HUES64 (cell line): Measurements from ENCODE around the gene ANKHD1.
A peak's percentile ranks its signal among the peaks of the same experiment; 100 is the strongest.

ENCODE experiments used
- H3K27ac ChIP-seq: 2 replicates; pipeline ENCODE4 v1.7.0; 2013; ENCODE audit warnings: low read depth, low read length, inconsistent platforms
- H3K27me3 ChIP-seq: 2 replicates; pipeline ENCODE4 v1.6.1; 2013; ENCODE audit warnings: mild to moderate bottlenecking, low read length; ENCODE audit not compliant: insufficient read depth
- H3K36me3 ChIP-seq: 2 replicates; pipeline ENCODE4 v1.6.1; 2013; ENCODE audit warnings: mild to moderate bottlenecking, low read length; ENCODE audit not compliant: insufficient read depth
- H3K4me1 ChIP-seq: 2 replicates; pipeline ENCODE4 v1.6.1; 2013; ENCODE audit warnings: mild to moderate bottlenecking, low read length, moderate library complexity; ENCODE audit not compliant: insufficient read depth
- H3K4me3 ChIP-seq: 2 replicates; pipeline ENCODE4 v1.5.1; 2013; ENCODE audit warnings: mild to moderate bottlenecking, low read length, moderate library complexity
- H3K9ac ChIP-seq: 2 replicates; pipeline ENCODE4 v1.6.1; 2013; ENCODE audit warnings: mild to moderate bottlenecking, low read depth, low read length
- H3K9me3 ChIP-seq: 2 replicates; pipeline ENCODE4 v1.6.1; 2013; ENCODE audit warnings: low read depth, low read length; ENCODE audit not compliant: insufficient read depth
- WGBS: fragments of 150-250, 120-280 bp; methylation state at CpG from one replicate; pipeline ENCODE4 v1.1.7; 2013; ENCODE audit warnings: missing lambda C conversion rate; 5-methylcytosine and 5-hydroxymethylcytosine counted together

Gene ANKHD1

DNA sequence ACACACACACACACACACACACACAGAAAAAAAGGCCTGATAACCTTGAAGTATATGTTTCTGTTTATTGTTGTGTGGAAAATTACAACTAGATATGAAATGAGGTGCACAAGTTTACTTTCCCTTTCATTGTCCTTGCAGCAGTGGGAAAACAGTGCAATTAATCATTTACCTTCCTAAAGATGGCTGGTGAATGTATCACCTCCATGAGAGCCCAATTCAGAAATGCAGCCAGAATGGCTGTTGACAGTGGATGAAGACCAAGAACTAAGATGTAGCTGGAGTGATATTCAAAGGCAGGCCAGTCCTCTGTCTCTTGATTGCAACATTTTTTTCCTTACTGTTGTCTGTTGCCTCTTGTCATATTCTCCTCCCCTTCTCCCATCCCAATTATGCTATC lies 96.3 kb downstream of the ANKHD1 start:
- Histone ChIP-seq H3K4me1 (no peaks in the 10 kb centered on the region), H3K9me3 (no peaks in the 10 kb centered on the region), H3K9ac (no peak overlapping the region), H3K4me3 (no peak overlapping the region), H3K36me3 (peaks cover 64% of the 10 kb centered on the region), H3K27ac (no peak overlapping the region), H3K27me3 (no peaks in the 10 kb centered on the region)

DNA sequence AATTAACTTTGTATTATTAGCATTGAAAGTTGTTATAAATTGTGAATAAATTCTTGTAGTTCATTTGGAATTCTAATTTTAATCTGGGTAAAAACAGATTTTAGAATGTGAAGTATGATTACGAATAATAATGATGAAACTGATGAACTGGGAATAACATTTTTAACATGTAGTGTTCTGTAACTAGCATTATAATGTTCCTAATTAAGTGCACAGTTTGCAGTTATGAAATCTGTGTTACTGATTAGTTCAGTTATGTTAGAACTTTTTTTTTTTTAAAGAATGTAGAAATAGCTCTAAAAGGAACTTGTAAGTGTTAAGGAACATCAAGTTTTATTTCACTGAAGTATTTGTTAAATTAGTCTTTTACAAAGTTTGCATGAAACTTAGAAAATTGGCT lies 97.0 kb downstream of the ANKHD1 start:
- H3K9me3 ChIP-seq = no peaks in the 10 kb centered on the region
- peaks cover 63% of the 10 kb centered on the region for H3K36me3 ChIP-seq
- 93% methylated on average over 1 of the region's 1 CpG for WGBS

DNA sequence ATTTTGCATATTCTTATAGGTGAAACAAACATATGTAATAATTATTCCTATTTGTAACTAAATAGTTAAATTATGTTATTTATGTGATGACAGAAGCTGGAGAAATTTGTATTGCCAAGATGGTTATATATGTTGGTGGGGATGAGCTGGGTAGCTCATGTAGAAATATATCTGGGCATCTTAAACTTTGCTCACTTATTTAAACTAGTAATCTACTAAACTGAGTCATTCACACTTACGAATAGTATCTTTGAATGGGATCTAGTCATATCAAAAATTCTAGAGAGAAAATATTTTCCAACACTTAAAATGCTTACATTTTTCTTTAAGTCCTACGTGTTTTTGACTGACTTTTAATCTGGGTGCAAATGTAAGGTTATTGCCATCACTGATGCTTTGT lies 101.2 kb downstream of the ANKHD1 start:
- Histone ChIP-seq H3K27me3 (no peaks in the 10 kb centered on the region), H3K36me3 (peaks cover 79% of the 10 kb centered on the region), H3K9ac (no peak overlapping the region), H3K4me3 (no peak overlapping the region), H3K4me1 (no peaks in the 10 kb centered on the region), H3K27ac (no peak overlapping the region), H3K9me3 (no peaks in the 10 kb centered on the region)
- WGBS = 100% methylated on average over 1 of the region's 2 CpGs

More for the DNA sequence above, 97.0 kb downstream of the ANKHD1 start:
- Histone ChIP-seq H3K4me3 (no peak overlapping the region), H3K4me1 (no peaks in the 10 kb centered on the region), H3K27me3 (no peaks in the 10 kb centered on the region), H3K9ac (no peak overlapping the region), H3K27ac (no peak overlapping the region)

DNA sequence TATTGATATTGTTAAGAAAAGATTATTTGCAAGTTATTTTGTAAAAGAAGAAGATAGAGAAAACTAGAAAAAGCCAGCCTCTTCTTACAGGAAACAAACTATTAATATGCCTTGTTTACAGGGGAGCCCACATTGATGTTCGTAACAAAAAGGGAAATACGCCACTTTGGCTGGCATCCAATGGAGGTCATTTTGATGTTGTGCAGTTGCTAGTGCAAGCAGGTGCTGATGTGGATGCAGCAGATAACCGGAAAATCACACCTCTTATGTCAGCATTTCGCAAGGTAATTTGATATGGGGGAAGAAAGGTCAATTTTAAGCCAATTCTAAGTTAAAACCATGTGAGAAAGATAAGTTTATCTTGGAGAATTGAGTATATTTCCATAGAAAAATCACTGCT lies 108.3 kb downstream of the ANKHD1 start:
- H3K9ac ChIP-seq = no peak overlapping the region
- H3K36me3 ChIP-seq = peaks cover 98% of the 10 kb centered on the region
- no peak overlapping the region for H3K4me3 ChIP-seq
- no peaks in the 10 kb centered on the region for H3K9me3 ChIP-seq
- H3K27ac ChIP-seq = no peak overlapping the region
- 94% methylated on average over 4 of the region's 4 CpGs for WGBS
- H3K4me1 ChIP-seq = no peaks in the 10 kb centered on the region
- no peaks in the 10 kb centered on the region for H3K27me3 ChIP-seq

DNA sequence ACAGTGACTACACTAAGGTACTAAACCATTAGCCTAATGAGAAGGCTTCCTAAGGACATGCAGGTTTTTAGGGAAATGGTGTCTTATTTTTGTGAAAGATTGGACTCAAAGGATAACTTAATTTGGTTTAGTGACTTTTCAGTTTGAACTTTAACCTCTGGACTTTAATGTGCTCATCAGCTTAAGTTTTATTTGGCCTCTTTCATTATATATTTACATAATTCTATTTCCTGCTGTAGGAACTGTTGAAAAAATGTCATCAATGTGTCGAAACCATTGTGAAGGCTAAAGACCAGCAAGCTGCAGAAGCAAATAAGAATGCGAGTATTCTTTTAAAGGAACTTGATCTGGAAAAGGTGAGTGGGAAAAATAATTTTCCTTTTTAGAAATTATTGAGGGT lies 111.5 kb downstream of the ANKHD1 start:
- WGBS = 96% methylated on average over 2 of the region's 2 CpGs
- Histone ChIP-seq H3K4me3 (no peak overlapping the region), H3K4me1 (no peaks in the 10 kb centered on the region), H3K27ac (no peak overlapping the region), H3K9me3 (no peaks in the 10 kb centered on the region), H3K36me3 (peaks cover 74% of the 10 kb centered on the region), H3K27me3 (no peaks in the 10 kb centered on the region), H3K9ac (no peak overlapping the region)

DNA sequence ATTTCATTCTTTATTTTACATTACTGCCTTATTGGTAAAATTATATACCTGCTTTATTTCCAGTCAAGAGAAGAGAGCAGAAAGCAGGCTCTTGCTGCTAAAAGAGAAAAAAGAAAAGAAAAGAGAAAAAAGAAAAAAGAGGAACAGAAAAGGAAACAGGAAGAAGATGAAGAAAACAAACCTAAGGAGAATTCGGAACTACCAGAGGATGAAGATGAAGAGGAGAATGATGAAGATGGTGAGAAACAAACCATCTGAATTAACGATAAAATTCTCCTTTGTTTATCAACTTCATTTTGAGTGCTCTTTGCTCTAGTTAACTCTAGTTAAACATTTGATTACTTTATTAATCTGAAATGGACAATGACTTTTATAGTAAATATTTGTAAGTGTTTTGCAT lies 122.4 kb downstream of the ANKHD1 start:
- Histone ChIP-seq H3K9ac (no peak overlapping the region), H3K4me3 (no peak overlapping the region), H3K4me1 (no peaks in the 10 kb centered on the region), H3K27ac (no peak overlapping the region), H3K27me3 (no peaks in the 10 kb centered on the region), H3K9me3 (no peaks in the 10 kb centered on the region), H3K36me3 (peaks cover 75% of the 10 kb centered on the region)
- WGBS = 89% methylated on average over 1 of the region's 2 CpGs

DNA sequence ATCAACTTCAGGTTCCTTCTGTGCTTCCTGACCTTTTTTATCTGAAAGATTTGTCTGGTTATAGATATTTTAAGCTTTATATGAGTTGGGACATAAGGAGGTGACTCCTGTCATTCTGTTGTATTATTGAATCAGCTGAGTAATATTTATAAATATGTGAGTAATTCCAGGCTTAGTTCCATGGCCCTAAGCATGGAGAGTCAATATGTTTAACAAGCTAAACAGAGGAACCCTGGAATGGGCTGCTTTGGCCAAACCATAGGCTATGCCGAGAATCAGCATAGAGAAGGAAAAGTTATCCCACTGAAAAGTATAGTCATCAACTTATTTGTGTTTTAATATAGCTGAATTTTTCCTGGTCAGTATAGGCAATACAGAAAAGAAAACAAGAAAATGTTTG lies 138.6 kb downstream of the ANKHD1 start:
- Histone ChIP-seq H3K36me3 (peaks cover 90% of the 10 kb centered on the region), H3K4me3 (no peak overlapping the region), H3K27ac (no peak overlapping the region), H3K9ac (no peak overlapping the region), H3K9me3 (no peaks in the 10 kb centered on the region), H3K4me1 (no peaks in the 10 kb centered on the region), H3K27me3 (no peaks in the 10 kb centered on the region)
- 86% methylated on average over 1 of the region's 1 CpG for WGBS

DNA sequence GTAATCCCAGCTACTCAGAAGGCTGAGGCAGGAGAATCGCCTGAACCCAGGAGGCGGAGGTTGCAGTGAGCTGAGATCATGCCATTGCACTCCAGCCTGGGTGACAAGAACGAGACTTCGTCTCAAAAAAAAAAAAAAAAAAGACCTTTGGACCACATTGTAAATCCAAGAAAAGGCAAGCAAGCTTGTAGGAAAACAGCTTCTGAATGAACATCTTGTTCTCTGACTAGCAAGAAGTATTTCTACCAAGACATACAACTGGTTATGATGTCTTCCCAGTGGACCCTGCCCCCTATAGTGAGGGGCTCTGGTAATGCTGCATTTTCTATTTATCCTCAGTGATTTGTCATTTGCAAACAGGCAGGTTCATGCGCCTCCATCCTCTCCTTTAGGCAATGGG lies 141.3 kb downstream of the ANKHD1 start:
- Histone ChIP-seq H3K27me3 (no peaks in the 10 kb centered on the region), H3K9me3 (no peaks in the 10 kb centered on the region), H3K4me1 (no peaks in the 10 kb centered on the region; the same call in 1 of the 2 replicates), H3K27ac (no peak overlapping the region), H3K36me3 (peaks cover 64% of the 10 kb centered on the region), H3K4me3 (no peak overlapping the region), H3K9ac (no peak overlapping the region)
- WGBS = 94% methylated on average over 5 of the region's 5 CpGs

DNA sequence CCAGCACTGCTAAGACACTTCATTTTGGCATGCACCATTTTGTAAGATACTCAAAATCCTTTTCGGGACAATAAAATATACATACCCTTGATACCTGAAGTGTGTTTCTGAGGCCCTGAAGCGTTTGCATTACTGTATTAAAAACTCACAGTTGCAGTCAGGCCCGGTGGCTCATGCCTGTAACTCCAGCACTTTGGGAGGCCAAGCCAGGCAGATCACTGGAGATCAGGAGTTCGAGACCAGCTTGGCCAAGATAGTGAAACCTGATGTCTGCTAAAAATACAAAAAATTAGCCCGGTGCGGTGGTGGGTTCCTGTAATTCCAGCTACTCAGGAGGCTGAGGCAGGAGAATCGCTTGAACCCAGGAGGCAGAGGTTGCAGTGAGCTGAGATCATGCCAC lies 143.4 kb downstream of the ANKHD1 start:
- H3K27me3 ChIP-seq = no peaks in the 10 kb centered on the region
- H3K9ac ChIP-seq = no peak overlapping the region
- no peak overlapping the region for H3K4me3 ChIP-seq
- H3K4me1 ChIP-seq = peaks cover 9% of the 10 kb centered on the region
- 95% methylated on average over 7 of the region's 7 CpGs for WGBS
- H3K36me3 ChIP-seq = peaks cover 55% of the 10 kb centered on the region
- no peak overlapping the region for H3K27ac ChIP-seq
- no peaks in the 10 kb centered on the region for H3K9me3 ChIP-seq

DNA sequence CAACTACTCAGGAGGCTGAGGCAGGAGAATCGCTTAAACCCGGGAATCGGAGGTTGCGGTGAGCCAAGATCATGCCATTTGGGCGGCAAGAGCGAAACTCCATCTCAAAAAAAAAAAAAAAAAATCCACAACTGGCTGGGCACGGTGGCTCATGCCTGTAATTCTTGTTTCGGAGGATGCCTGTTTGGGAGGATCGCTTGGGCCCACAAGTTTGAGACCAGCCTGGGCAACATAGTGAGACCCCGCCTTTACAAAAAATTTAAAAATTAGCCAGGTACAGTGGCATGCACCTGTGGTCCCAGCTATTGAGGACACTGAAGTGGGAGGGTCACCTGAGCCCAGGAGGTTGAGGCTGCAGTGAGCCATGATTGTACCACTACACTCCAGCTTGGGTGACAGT lies 144.0 kb downstream of the ANKHD1 start:
- no peak overlapping the region for H3K27ac ChIP-seq
- peaks cover 9% of the 10 kb centered on the region for H3K4me1 ChIP-seq
- 95% methylated on average over 10 of the region's 10 CpGs for WGBS
- no peaks in the 10 kb centered on the region for H3K9me3 ChIP-seq
- peaks cover 55% of the 10 kb centered on the region for H3K36me3 ChIP-seq
- no peak overlapping the region for H3K4me3 ChIP-seq
- H3K9ac ChIP-seq = no peak overlapping the region
- H3K27me3 ChIP-seq = no peaks in the 10 kb centered on the region

DNA sequence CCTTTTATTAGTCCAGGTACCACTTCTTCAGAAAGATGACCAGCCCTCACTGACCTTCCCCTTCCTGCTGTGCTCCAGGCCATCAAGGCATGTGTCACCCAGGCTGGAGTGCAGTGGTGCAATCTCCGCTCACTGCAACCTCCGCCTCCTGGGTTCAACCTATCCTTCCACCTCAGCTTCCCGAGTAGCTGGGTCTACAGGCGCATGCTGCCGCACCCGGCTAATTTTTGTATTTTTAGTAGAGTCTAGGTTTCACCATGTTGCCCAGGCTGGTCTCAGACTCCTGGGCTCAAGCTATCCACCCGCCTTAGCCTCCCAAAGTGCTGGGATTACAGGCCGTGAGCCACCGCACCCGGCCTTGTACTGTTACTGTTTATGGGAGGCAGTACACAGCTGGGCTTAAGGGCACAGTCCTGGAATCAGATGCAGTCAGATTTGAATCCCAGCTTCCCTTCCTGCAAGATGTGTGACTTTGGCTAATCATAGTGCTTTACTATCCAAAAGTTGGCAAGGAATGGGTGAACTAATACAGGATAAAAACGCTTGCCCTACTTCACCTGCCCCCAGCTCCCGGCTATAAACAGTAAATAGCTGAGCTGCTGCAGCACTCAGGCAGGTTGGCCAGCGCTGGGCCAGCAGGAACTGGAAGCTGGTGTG lies 145.3 kb downstream of the ANKHD1 start:
- Histone ChIP-seq H3K9ac (0 out of 2 replicates have a peak overlapping the region, but pooled peaks have one; percentile 3), H3K27ac (peak overlapping the region; percentile 88; the same call in 1 of the 2 replicates), H3K9me3 (no peaks in the 10 kb centered on the region), H3K4me3 (peak overlapping the region; percentile 56), H3K4me1 (peaks cover 9% of the 10 kb centered on the region), H3K27me3 (no peaks in the 10 kb centered on the region), H3K36me3 (peaks cover 55% of the 10 kb centered on the region)
- WGBS = 69% methylated on average over 13 of the region's 13 CpGs
